Pancreas (tissue), 10 donors: ENCODE results near the gene EPO. TPM values are rescaled to one million over a fixed set of nuclear protein-coding genes. Genes with fewer than 3 reads are reported as not detected.

Source experiments
- ATAC-seq, 4 donors: fragments of 200-7000 bp; cut with Tn5 transposase; one replicate each; pipeline versions ENCODE4 v1.8.0 to v1.9.1; 2020; ENCODE audit warnings: mild to moderate bottlenecking in 4 of 4, moderate library complexity in 4 of 4
- DNase-seq, 6 donors: peaks; one replicate each; pipeline ENCODE4 v3.0.0-alpha.2; 2020
- FAIRE-seq: peaks from 2 replicates; lab custom pipeline; 2012; peaks lifted over from hg19 to GRCh38; lab: Jason Lieb, UNC
- H3K27ac ChIP-seq, 4 donors: fragments of 200-600 bp; sonication (generic); 1 replicate in 3 of 4; 2 replicates in 1 of 4; pipeline versions ENCODE4 v1.5.0 to v1.8.0; 2020
- H3K27me3 ChIP-seq, 4 donors: fragments of 200-600 bp; one replicate each; pipeline ENCODE4 v1.8.0; 2021
- H3K36me3 ChIP-seq, 3 donors: fragments of 200-600 bp; sonication (generic) in 1 of 3; one replicate each; pipeline versions ENCODE4 v1.5.0 to v1.8.0; 2020 to 2021
- H3K4me1 ChIP-seq, 3 donors: fragments of 200-600 bp; one replicate each; pipeline ENCODE4 v1.8.0; 2021
- H3K4me3 ChIP-seq, 4 donors: fragments of 200-600 bp; sonication (generic) in 2 of 4; one replicate each; pipeline versions ENCODE4 v1.5.0 to v1.8.0; 2020 to 2021
- H3K9me3 ChIP-seq, 4 donors: fragments of 200-600 bp; one replicate each; pipeline ENCODE4 v1.8.0; 2021
- CTCF ChIP-seq, 4 donors: fragments of 200-600 bp; sonication (generic) in 3 of 4; IDR thresholded peaks; one replicate each; pipeline versions ENCODE4 v1.5.0 to v1.8.0; 2021; ENCODE audit warnings: antibody characterized with exemption in 4 of 4
- WGBS, 2 donors: extraction: QIAGEN DNeasy Blood & Tissue Kit; methylation state at CpG; one replicate each; pipeline ENCODE4 v1.1.7; 2013; 5-methylcytosine and 5-hydroxymethylcytosine counted together
- intact Hi-C, 3 donors: fragments of 100-400 bp; cut with DNase I; formaldehyde crosslinking; loops; one replicate each; pipeline versions ENCODE4 v1.11.1 to v1.14.2; 2022
- polyA plus RNA-seq, 2 donors: library from polyadenylated mRNA; stranded (reverse); fragments of 200-250 nt; gene quantifications; one replicate each; pipeline ENCODE4 v1.2.3, GENCODE V29; 2013
- total RNA-seq, 6 donors: library from RNA; stranded (reverse); fragmentation: NEBNext Ultra II Directional in 4 of 6; extraction: Animal tissue kit (Norgen Biotek cat#: 25700) in 4 of 6; gene quantifications; one replicate each; pipeline versions ENCODE4 v1.2.1 to v1.2.4, GENCODE V29; 2021 to 2023
- donor health status: healthy with polysubstance abuse.
- donor health status: DM: no; HTN: no; CAD: no; lungs with moderate emphysema.
- donor health status: DM: no; HTN: no; CAD: no.
- donor health status: control.
- donor health status: control.
- donor health status: Bipolar disorder and iron deficiency.
- donor health status: DM: yes; HTN: yes; CAD: no.
- donor health status: DM: no; HTN: no; CAD: no.
- donor health status: DM: no; HTN: no; CAD: no.
- donor health status: DM: yes; HTN: yes; CAD: no.

EPO gene
- total and polyA plus RNA-seq, 8 donors = 1.6 to 5.9 (median 3.9) TPM

- Histone ChIP-seq H3K36me3 (peaks cover 0 to 71% (median 51%) of the 10 kb centered on the region in 3 donors), H3K27me3 (no peaks in the 10 kb centered on the region), H3K27ac (no peak overlapping the region), H3K4me1 (no peaks in the 10 kb centered on the region), H3K9me3 (no peaks in the 10 kb centered on the region), H3K4me3 (no peak overlapping the region)
- 93 to 97% methylated on average over 33 to 37 of the region's 37 CpGs for WGBS, 2 donors
- intact Hi-C loops = loop anchor here in 2 of 3 donors (5.0 to 10.0 kb wide), 3 partner anchors 119 to 219 kb away; partner anchors contain the start of gene SPACDR (in 1 of the 2)
- no peak for TF ChIP-seq CTCF (IDR thresholded peaks at IDR 0.05)
- ATAC-seq (no peak), FAIRE-seq (no peak), DNase-seq (peak in 2 of 6 donors; percentile 50 to 72)
Observed at GRCh38 chr7:100683659-100684533, 36.4 kb upstream of the EPO start.

GRCh38 chr7:100684534-100685042 is 35.7 kb upstream of the EPO start:
- DNase-seq (peak in 1 of 6 donors; percentile 53), FAIRE-seq (no peak), ATAC-seq (no peak)
- H3K27ac ChIP-seq = no peak overlapping the region
- peaks cover 0 to 71% (median 51%) of the 10 kb centered on the region in 3 donors for H3K36me3 ChIP-seq
- no peaks in the 10 kb centered on the region for H3K27me3 ChIP-seq
- WGBS, 2 donors = 95 to 96% methylated on average over 15 to 16 of the region's 16 CpGs
- no peaks in the 10 kb centered on the region for H3K9me3 ChIP-seq
- no peaks in the 10 kb centered on the region for H3K4me1 ChIP-seq
- H3K4me3 ChIP-seq = no peak overlapping the region
- intact Hi-C loops = loop anchor here in 2 of 3 donors (5.0 to 10.0 kb wide), 3 partner anchors 120 to 220 kb away; partner anchors contain the start of gene SPACDR (in 1 of the 2)
- no peak for TF ChIP-seq CTCF (IDR thresholded peaks at IDR 0.05)

GRCh38 chr7:100685049-100685605 is 35.1 kb upstream of the EPO start:
- FAIRE-seq = no peak
- ATAC-seq = no peak
- no peak for TF ChIP-seq CTCF (IDR thresholded peaks at IDR 0.05)
- Histone ChIP-seq H3K27ac (no peak overlapping the region), H3K4me1 (no peaks in the 10 kb centered on the region), H3K4me3 (no peak overlapping the region), H3K36me3 (peaks cover 0 to 71% (median 51%) of the 10 kb centered on the region in 3 donors), H3K9me3 (no peaks in the 10 kb centered on the region), H3K27me3 (no peaks in the 10 kb centered on the region)
- 89% methylated on average over 18 of the region's 18 CpGs for WGBS, 2 donors
- intact Hi-C loops = loop anchor here in 1 of 3 donors (10.0 kb wide), 2 partner anchors 120 to 220 kb away; partner anchors contain the start of gene SPACDR
- DNase-seq = no peak

GRCh38 chr7:100685631-100686145 is 34.6 kb upstream of the EPO start:
- ATAC-seq = no peak
- no peaks in the 10 kb centered on the region for H3K4me1 ChIP-seq
- no peak for FAIRE-seq
- WGBS, 2 donors = 92 to 95% methylated on average over 16 to 17 of the region's 17 CpGs
- no peak for DNase-seq
- no peak for TF ChIP-seq CTCF (IDR thresholded peaks at IDR 0.05)
- no peaks in the 10 kb centered on the region for H3K27me3 ChIP-seq
- H3K36me3 ChIP-seq = peaks cover 0 to 71% (median 51%) of the 10 kb centered on the region in 3 donors
- intact Hi-C loops = loop anchor here in 1 of 3 donors (10.0 kb wide), 2 partner anchors 121 to 221 kb away; partner anchors contain the start of gene SPACDR
- H3K4me3 ChIP-seq = no peak overlapping the region
- H3K27ac ChIP-seq = no peak overlapping the region
- no peaks in the 10 kb centered on the region for H3K9me3 ChIP-seq
